SK-N-MC (cell line): ENCODE results near the gene DUSP22.

ENCODE experiments used
- EZH2 ChIP-seq: fragments of 200-600 bp; sonication (generic); IDR thresholded peaks from one replicate; pipeline ENCODE4 v1.6.1; 2017; ENCODE audit warnings: antibody characterized with exemption
- FOXP2 ChIP-seq: optimal IDR thresholded peaks from 2 replicates; pipeline ENCODE3; 2011; ENCODE audit warnings: mild to moderate bottlenecking, moderate library complexity; ENCODE audit not compliant: insufficient read depth; ENCODE audit errors: extremely low read length, control extremely low read depth
- POLR2AphosphoS5 ChIP-seq: IDR thresholded peaks from 2 replicates; pipeline ENCODE4 v1.6.1; 2012; ENCODE audit warnings: mild to moderate bottlenecking, low read depth, low read length, borderline replicate concordance

- no peak for TF ChIP-seq EZH2
- no peak for TF ChIP-seq POLR2AphosphoS5
- no peak for TF ChIP-seq FOXP2
Observed at GRCh38 chr6:336159-337114, 44.1 kb downstream of the DUSP22 start.
